Fibroblast of pulmonary artery (primary cell): ENCODE data around the gene GID8.

Experiments used
- DNase-seq: peaks from one replicate; pipeline ENCODE4 v3.0.0-alpha.2; 2010; ENCODE audit warnings: low read depth
- H3K4me3 ChIP-seq: replicated peaks from 2 replicates; pipeline ENCODE4 v1.5.1; 2011; ENCODE audit warnings: low read depth, mild to moderate bottlenecking, control low read depth, low read length, moderate library complexity
- TF ChIP-seq, protein P1 (sequence below): IDR thresholded peaks from 2 replicates; pipeline ENCODE4 v1.5.1; 2011; ENCODE audit warnings: mild to moderate bottlenecking, control low read depth, low read length, inconsistent platforms; ENCODE audit errors: missing control alignments

Gene GID8

DNA sequence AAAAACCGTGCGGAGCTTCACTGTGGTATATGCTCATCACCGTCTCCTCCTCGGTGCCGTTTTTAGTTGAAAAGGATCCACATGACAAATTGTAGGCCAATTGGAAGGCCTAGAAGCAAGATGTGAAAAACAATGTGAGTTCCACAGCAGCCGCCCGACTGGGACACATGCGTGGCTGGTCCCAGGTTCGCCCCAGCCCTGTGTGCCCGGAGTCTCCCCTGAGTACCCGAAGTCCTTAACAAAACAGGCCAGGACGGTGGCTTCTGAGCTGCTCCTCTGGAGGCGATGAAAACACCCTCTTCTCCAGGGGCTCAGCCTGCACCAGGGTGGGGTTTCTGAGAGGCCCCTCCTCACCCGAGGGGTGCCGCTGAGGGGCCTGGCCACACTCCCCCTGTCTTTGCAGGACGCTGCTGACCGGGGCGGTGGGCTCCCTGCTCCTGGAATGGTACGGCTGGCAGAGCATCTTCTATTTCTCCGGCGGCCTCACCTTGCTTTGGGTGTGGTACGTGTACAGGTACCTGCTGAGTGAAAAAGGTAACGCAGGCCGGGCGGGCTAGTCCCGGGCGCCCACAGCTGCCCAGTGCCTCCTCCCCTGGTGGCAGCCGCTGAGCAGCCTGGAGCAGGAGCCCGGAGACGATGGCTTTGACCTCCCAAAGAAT, 24.4 kb downstream of the GID8 start:
- DNase-seq, result no peak
- TF ChIP-seq, protein P1, sequence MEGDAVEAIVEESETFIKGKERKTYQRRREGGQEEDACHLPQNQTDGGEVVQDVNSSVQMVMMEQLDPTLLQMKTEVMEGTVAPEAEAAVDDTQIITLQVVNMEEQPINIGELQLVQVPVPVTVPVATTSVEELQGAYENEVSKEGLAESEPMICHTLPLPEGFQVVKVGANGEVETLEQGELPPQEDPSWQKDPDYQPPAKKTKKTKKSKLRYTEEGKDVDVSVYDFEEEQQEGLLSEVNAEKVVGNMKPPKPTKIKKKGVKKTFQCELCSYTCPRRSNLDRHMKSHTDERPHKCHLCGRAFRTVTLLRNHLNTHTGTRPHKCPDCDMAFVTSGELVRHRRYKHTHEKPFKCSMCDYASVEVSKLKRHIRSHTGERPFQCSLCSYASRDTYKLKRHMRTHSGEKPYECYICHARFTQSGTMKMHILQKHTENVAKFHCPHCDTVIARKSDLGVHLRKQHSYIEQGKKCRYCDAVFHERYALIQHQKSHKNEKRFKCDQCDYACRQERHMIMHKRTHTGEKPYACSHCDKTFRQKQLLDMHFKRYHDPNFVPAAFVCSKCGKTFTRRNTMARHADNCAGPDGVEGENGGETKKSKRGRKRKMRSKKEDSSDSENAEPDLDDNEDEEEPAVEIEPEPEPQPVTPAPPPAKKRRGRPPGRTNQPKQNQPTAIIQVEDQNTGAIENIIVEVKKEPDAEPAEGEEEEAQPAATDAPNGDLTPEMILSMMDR, result no peak
- H3K4me3 ChIP-seq, result no peak overlapping the region

DNA sequence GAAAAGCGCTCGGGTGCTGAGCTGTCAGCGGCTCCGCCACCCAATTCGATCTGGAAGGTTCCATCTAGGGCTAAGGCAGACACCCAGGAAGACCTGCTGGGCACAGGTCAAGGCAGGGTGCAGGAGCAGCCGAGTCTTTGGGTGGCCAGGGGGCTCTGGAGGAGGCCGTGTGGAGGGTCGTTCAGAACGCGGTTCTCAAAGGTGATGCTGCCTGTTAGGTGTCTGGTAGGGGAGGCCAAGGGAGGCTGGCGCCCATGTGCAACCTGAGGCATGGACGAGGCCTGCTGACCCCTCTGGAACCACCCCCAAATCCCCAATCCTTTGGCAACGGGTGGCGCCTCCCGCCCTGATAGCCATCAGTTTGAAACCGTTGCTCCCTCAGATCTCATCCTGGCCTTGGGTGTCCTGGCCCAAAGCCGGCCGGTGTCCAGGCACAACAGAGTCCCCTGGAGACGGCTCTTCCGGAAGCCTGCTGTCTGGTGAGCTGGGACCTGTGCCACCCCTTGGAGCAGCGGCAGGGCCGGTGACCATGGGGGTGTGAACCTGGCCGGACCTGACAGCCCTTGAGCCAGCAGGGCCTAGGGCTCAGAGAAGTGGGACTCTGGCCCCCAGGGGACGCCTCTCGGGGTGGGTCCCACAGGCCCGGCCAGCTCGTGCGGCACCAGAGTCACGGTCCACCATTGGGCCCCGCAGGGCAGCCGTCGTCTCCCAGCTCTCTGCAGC, 25.1 kb downstream of the GID8 start:
- H3K4me3 ChIP-seq, result no peak overlapping the region
- DNase-seq, result no peak
- TF ChIP-seq, protein P1, result no peak

DNA sequence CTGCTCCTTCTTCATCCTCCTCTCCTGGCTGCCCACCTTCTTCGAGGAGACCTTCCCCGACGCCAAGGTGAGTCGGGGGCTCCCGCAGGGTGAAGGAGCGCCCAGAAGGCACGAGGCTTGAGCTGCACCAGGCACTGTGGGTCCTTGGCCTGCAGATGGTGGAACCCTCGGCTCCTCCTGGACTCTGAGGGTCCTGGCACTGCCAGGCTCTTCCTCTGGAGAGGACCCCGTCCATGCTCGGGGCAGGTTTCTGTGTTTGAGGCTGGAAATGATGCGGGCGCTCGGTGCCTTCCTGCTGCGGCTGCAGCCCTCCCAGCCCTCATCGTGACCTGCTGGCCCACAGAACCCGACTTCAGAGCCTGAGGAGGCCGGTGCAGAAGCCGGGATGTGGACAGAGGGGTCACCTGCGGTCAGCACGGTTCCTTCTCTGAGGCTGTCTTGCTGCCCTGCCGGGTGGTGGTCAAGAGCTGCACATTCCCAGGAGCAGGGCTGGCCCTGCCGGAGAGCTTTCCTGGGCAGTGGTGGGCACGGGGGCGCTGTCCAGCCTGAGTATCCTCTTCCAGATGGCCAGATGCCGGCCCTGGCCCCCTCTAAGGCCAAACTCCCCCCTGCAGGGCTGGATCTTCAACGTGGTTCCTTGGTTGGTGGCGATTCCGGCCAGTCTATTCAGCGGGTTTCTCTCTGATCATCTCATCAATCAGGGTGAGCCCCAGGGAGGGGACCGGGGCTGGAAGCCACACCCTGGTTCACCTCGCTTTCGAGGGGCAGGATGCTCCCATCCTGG, 25.9 kb downstream of the GID8 start:
- TF ChIP-seq, protein P1, result no peak
- H3K4me3 ChIP-seq, result no peak overlapping the region
- DNase-seq, result no peak

DNA sequence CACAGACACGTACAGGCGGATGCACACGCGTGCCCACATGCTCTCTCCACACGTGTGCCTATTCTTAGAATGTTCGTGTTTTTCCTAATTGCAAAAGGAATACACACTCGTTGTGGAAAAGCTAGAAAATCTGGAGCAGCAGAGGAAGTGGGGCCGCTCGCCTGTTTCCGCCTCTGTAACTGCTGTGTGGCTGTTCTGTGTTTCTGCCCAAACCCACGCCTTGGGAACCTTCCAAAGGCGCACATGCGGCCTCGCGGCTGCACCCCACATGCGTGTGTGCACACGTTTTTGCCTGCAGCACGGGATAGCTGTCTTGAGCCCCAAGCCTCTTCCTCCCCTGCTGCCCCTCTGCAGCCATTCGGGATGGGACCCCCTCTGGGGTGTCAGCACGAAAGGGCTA, 26.8 kb downstream of the GID8 start:
- DNase-seq, result no peak
- H3K4me3 ChIP-seq, result no peak overlapping the region
- TF ChIP-seq, protein P1, result no peak

DNA sequence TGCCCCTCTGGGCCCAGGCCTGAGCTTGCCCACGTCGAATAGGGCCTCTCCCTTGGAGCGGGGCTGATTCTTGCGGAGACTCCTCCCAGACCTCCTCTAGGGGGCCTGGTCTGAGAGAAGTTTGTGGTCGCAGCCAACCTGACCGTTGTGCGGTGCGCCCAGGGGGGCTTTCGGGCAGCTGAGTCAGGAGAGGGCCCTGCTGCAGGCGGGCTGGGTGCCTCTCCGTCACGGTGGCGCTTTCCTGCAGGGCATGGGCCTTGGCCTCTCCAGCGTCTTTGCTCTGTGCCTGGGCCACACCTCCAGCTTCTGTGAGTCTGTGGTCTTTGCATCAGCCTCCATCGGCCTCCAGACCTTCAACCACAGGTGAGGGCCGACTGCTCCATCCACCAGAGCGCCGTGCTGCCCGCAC, 27.4 kb downstream of the GID8 start:
- DNase-seq, result no peak
- H3K4me3 ChIP-seq, result no peak overlapping the region
- TF ChIP-seq, protein P1, result no peak

DNA sequence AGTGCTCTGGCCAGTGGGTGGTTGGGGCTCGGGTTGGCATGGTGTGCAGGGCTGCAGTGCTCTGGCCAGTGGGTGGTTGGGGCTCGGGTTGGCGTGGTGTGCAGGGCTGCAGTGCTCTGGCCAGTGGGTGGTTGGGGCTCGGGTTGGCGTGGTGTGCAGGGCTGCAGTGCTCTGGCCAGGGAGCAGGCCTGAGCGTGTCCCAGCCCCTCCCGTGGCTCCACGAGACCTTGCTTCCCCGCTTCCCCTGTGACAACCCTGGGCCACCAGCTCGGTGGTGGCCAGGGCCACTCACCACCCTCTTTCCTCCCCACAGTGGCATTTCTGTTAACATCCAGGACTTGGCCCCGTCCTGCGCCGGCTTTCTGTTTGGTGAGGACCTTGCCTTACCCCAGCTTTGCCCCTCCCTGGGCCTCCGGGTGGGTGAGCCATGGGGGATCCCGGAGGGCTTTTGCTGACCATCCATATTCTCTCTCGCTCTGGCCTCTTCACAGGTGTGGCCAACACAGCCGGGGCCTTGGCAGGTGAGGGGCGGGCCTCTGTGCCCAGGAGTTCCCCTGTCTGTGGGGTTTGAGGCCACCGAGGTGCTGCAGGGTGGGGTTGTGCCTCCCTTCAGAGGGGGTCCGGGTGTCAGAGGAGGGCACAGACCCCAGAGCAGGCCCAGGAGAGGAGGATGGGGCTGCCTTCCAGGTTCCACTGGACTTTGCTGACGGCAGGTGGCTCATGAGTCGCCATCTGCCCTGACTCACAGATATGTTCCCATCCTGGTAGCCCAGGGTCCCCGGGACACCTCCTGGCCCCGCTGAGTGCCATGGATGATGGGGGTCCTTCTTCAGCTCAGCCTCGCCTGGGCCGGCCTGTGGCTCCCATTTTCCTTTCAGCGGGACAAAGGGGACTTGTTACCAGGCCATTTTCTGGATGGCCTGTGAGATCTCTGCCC, 28.5 kb downstream of the GID8 start:
- TF ChIP-seq, protein P1, result no peak
- DNase-seq, result no peak
- H3K4me3 ChIP-seq, result no peak overlapping the region
